Renal cortical epithelial cell (primary cell): ENCODE data around the gene ATF2. TPM values are rescaled to one million over a fixed set of nuclear protein-coding genes. Genes with fewer than 3 reads are reported as not detected.

ENCODE experiments used
- DNase-seq: peaks from one replicate; pipeline ENCODE4 v3.0.0-alpha.2; 2011; ENCODE audit warnings: low read depth
- total RNA-seq: library from RNA; depleted of rRNA; stranded (reverse); fragments of >200 nt; gene quantifications from 2 replicates; pipeline ENCODE4 v1.2.3, GENCODE V29; 2014

ATF2 gene, protein sequence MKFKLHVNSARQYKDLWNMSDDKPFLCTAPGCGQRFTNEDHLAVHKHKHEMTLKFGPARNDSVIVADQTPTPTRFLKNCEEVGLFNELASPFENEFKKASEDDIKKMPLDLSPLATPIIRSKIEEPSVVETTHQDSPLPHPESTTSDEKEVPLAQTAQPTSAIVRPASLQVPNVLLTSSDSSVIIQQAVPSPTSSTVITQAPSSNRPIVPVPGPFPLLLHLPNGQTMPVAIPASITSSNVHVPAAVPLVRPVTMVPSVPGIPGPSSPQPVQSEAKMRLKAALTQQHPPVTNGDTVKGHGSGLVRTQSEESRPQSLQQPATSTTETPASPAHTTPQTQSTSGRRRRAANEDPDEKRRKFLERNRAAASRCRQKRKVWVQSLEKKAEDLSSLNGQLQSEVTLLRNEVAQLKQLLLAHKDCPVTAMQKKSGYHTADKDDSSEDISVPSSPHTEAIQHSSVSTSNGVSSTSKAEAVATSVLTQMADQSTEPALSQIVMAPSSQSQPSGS
- total RNA-seq, result 48.8 and 77.8 TPM in 2 replicates

DNA sequence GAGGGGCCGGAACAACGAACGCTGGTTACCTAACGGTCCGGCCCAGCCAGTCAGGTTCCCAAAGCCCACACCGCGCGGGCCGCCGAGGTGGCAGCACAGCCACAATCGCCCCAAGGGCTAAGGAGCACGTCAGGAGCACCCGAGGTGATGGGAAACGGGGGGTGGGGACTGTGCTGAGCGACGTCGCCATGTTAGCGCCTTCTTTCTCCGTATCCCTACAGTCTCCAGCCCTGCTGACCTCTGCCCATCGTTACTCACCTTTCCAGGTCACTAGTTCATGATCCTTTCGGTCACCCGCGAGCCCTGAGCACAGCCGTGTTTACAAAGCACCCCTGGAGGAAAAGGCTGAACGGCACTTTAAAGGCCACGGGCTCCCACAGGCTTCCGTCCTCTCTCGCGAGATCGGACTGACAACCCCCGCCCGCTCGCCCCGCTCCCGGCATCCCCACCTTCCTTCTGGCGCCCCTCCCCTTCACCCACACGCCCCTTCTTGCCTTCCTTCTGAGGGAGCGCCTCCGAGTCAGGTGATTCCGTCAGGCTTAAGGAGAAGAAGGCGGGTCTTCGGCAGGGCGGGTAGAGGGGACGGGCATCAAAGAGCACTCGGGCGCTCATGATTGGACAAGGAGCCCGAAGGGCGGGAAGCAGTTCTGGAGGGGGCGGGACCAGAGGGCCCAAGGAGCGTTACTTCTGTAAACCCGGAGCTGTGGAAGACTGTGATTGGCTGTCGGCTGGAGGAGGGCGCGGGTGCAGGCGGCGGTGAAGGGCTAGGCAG lies at the start of gene ATF2:
Gene ATF2, minus strand, starts transcription at position 412 of the 772 bp plus-strand sequence. CDS start 31,760 bp downstream, outside the sequence.
- peak; percentile 99 for DNase-seq

DNA sequence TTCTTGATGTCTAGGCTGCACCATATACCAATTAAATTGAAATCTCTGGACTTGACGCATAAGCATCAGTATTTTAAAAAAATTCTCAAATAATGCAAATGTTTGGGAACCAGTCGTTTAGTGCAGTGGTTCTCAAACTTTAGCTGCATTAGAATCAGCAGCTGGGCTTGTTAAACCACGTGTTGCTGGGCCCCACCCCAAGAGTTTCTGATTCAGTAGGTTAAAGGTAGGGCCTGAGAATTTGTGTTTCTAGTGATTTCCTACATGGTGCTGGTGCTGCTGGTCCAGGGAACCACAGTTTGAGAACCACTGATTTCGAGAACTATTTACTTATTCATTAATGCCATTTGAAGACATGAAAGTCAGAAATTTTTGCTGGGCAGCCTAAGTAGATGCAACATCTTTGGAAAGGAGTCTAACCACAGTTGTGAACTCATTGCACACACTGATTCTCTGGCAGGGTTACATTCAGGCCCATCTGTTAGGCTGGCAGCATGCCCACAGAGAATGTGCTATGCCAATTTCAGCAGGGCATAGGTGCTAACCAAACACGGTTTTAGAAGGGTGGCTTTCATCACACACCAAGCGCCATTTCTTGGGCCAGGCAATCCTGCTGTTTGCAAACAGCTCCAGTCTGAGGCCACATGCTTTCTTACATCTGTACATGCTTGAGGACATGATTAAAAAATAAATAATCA lies 39.9 kb upstream of the ATF2 start:
- DNase-seq, result no peak

DNA sequence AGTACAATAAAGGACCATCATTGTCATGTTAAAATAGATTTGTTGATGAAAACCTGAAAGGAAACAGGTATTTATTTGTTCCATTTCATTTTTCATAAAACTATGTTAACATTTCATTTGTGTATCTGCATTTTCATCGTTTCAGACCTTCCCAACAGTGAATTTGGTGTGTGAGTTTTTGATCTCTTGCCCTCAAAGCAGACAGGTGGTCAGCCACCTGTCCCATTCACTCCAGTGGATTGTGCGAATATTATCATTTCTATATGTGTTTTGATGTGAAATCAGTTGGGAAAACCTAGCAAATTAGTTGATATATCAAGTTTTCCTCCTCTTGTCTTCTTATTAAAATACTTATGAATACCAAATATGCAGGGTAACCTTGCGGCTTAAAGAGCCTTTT lies 38.9 kb upstream of the ATF2 start:
- no peak for DNase-seq

DNA sequence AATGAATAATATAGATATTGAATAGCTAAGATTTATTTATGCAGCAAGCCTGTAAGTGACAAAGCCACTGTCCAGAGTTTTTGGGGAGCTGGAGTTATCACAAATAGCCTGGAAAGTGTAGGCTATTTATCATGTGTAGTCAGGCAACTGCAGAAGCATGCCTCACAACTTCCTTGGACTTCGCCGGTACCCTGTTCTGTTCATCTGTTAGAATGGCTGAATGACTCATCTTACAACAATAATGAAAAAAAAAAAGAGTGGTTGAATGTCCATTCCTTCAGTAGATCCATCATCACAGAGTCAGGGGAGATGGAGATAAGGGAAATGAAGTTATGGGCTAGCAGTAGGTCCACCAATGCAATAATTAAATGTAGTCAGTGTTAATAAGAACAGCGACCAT lies 37.5 kb upstream of the ATF2 start:
- DNase-seq, result peak; percentile 36

DNA sequence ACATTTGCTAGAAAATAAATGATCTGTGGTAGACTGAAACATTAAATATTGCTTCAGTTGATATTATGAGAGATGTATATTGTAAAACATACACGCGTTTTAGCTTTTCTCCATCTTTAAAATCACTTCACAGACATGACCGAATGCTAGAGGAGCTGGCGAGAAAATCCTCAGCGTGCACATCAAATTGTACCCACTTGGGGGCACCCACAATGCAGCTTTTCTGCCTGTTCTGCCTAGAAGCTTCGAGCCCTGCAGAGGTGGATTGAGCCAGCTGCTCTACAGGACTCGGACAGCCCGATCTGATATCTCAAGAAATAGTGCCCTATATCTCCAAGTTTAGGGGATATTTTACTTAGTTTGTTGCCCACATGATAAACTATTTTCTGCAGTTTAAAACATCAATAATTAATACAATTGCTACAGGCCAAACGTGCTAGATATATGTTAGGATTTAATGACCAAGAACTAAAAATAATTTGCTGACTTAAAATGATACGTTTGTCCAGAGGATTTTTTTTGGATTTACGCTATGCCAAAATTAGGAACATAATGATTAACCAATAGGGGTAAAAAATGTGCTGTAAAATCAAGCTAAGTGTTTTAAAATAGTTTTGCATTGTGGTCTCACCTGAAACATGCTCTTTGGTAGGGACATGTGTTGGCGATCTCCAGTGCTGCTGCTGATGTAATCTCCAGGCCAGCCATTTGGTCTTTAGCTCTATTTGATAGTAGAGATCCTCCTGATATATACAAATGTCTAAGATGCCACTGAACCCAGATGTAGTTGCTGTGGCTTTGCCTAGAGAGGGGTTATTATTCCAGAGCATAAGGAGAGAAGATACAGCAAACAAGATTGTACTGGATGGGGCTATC lies 35.9 kb upstream of the ATF2 start:
- peak; percentile 55 for DNase-seq

DNA sequence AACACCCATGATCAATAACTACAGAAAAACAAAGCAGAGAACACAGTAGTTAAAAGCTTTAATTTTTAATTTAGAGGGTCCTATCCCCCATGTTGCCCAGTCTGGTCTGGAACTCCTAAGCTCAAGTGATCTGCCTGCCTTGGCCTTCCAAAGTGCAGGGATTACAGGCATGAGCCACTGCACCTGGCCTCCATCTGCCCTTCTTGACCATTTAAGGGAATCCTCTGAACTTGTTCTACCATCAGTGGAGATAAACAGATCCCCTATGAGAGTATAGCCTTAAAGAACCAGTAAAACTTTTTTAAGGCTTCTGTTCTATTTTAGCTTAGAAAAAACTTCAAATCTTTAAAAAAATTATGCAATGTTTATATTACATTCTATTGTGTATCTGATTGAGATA lies 27.0 kb upstream of the ATF2 start:
- DNase-seq, result no peak

DNA sequence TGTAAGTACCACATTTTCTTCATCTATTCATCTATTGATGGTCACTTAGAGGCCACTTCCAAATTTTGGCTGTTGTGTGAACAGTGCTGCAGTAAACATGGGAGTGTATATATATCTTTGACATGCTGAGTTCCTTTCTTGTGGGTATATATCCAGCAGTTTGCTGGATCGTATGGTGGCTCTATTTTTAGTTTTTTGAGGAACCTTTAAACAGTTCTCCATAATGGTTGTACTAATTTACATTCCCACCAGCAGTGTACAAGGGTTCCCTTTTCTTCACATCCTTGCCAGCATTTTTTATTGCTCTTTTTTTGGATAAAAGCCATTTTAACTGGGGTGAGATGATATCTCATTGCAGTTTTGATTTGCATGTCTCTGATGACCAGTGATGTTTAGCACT lies 20.8 kb upstream of the ATF2 start:
- no peak for DNase-seq

DNA sequence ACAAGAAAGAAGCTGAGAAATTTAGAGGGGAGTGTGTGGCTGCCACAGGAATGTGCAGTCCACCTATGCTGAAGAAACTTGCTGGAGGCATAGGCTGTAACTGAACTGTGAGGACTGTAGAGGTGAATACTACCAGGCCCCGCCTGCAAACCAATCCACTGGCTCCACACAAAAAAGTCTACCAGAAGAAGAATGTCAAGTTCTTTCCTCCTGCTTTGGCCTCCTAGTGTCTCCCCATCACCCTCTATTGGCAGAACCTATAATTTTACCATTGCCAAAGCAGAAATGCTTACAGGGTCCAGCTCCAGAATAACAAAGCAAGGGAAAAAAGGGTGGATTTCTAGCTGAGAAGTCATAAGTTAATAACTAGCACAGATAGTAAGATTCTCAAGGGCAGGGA lies 19.4 kb upstream of the ATF2 start:
- DNase-seq, result peak; percentile 28

DNA sequence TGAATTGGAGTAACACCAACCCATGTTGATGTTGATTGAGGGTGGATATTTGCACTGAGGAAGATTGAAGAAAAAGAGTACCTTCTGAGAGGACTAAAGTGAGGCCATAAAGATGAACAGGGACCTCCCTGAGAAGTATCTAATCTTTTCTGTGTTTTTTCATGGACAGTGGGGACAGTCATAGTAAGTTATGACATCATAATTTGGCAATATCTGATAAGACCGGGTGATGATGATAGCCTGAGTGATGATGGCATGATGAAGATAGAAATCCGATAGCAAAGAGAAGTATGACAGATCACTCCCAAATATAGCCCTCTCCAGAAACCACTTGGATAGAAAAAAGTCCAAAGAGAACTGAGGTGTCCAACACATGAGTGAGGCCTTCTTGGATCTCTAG lies 15.7 kb upstream of the ATF2 start:
- DNase-seq, result no peak

DNA sequence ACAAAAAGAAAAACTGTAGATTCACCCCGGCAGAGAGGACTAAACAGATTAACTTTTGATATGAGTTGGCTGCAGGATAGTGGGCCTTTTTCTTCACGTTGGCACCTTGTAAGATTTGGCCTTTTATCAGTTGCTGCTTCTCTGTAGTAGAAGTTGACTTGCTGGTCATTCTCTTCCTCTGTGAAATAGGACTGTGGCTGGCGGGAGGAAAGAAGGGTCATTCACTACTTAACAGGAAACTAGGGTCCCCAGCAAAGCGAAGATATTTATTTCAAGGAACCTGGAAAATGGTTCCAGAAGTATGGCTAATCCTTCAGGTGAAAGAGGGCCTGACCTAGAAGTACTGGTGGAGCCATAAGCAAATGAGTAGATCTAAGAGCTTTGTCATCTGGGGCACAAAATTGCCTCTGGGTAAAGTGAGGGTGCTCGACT lies 13.9 kb upstream of the ATF2 start:
- DNase-seq, result no peak

DNA sequence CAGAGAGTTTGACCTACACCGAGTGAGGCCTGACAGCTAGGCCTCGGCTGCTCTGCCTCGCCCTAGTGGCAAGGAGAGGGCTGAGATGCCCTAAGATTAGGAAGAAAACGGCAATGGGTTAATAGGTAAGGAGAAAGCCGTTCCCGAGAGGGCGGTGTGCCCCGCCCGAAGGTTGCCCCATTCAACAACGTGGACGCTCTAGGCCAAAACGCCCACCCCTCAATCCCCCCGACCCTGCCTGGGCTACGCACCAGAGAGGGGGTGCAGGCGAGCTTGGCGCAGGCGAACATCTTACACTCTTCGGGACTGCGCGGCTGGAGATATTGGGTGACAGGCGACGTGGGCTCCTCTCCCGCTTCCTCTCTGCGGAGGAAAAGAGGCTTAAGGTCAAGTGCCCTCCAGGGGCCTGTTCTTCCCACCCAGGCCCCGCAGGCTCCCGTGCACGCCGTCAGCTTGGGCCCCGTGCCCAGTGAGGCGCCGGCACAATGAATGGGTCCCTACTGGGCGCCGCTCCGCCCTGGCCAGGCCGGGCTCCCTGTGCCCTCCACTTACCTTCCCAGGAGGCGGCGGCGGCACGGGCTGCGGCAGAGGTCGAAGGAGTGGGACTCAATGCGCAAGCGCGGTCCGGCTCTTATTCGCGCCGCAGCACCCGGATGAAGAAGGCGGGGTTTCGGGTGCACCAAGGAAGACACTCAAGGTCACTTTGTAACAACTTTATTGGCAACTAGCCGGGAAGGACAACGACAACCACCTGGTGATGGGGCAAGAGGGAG lies 13.3 kb upstream of the ATF2 start, which contains the start of gene ATP5MC3:
Gene ATP5MC3, minus strand, starts transcription at position 607 of the 773 bp plus-strand sequence. Its CDS starts 317 bp downstream, at position 290.
- DNase-seq, result peak; percentile 89

DNA sequence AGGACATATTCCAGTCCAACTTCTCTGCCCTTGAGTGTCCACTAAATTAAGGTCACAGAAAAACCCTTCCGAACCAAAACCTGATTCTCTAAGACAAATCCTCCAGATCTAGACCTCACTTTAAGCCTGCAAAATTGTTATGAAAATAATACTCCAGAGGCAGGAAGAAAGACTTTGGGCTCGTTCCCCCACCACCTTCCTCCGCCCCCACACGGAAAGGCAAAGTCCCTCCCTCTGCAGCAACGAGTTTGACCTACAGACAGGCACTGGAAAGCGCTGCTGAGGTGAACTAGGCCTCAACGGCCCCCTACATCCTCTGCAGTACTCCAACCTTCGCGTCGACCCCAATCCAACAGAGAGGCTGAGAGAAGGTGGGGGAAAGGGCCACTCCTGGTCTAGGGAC lies 12.7 kb upstream of the ATF2 start:
- DNase-seq, result peak; percentile 36

DNA sequence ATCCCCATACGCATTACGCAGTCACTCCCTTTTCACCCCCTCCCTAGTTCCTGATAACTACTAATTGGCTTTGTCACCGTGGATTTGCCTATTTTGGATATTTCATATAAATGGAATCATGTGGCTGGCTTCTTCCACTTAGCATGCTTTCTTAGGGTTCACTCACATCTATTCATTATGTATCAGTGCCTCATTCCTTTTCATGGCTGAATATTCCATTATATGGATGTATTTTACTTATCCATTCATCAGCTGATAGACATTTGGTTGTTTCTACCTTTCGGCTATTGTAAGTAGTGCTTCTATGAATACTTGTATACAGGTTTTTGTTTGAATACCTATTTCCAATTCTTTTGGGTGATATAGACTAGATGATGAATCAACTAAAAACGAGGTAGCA lies 8.6 kb upstream of the ATF2 start:
- DNase-seq, result no peak

DNA sequence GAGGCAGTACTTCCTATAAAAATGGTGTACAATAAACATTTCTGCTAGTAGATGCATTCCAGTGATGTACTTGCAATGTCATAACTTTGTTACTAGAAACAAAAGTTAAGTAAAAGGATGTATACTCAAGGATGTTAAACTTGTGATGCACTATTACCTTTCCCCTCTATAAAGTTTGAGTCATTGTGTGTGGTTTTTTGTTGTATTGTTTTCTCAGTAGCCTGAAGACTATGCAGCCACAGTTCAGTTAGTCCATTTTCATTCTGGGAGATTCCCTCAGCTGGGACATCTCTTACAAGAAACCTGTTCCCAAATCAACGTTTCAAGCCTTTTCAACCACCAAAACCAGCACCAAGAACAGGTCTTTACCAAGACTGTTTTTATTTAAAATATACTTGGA lies 7.9 kb upstream of the ATF2 start:
- peak; percentile 76 for DNase-seq

DNA sequence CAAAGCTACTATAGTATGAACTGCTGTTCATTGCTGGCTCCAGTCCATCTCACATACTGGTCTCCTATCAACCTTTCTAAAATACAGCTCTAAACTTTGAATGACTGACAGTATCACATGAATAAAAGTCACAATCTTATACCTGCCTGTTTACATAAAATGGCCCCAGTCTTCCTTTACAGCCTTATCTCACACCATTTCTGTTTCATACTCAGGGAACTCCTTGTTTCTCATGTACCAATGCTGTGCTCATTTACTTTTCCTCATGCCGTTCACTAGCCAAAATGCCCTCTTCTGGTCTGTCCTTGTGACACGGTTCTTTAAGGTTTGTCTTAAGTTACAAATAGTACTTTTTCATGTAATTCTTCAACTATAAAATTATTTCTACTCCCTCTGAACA lies 7.3 kb upstream of the ATF2 start:
- no peak for DNase-seq

DNA sequence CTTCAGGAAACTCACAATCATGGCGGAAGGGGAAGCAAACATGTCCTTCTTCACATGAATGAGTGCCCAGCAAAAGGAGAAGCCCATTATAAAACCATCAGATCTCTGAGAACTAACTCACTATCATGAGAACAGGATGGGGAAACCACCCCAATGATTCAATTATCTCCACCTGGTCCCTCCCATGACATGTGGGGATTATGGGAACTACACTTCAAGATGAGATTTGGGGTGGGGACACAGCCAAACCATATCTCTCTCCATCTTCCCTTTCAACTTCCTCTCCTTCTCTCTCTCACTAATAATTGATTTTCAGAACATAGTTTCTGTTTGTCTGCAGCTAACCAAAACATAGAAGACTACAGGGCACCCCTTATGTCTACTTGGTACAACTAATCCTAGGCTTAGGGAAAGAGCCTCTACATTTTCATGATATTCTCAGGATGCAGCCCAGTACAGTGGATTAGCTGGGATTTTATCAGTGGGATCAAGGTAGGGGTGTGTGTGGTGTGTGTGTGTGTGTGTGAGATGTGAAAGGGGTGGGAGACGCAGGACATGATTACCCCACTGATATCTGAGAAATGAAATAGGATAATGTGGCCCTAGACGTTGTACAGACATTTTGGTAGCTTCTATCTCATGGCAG lies 2.8 kb upstream of the ATF2 start:
- DNase-seq, result no peak

DNA sequence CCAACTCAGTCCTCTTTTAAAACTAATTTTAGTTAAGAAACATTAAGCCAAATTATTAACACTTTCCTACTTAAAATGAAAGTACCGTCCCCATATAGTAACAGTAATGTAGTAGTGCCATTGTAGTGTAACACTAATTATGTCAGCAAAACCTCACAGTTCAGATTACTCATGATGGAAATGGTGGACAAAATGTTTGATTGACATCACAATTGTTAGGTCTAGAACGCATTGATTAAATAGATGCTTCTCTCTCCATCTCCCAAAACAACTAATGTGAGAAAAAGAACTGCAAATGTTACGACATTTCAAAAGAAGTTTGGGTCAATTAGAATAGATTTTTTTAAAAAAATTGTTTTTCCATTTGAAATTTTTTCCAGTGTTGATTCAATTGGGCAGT lies 1.2 kb upstream of the ATF2 start:
- DNase-seq, result peak; percentile 11

DNA sequence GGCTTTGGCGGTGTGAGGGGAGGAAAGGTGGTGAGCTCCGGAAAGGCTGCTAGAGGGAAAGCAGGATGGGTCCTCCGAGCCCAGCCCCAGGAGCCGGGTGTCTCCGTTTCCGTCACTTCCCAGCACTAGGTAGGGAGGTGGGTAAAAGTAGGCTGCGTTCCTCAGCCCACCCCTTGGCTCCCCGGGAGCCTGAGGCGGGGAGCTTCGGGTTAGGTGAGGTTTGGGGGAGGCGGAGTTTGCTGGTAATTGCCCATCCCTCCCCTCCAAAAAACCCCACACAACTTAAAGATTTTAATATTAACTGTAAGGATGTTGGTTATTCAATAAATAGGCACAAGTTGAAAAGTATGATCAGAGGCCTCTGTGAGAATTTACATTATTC lies 552 bp upstream of the ATF2 start:
- no peak for DNase-seq

DNA sequence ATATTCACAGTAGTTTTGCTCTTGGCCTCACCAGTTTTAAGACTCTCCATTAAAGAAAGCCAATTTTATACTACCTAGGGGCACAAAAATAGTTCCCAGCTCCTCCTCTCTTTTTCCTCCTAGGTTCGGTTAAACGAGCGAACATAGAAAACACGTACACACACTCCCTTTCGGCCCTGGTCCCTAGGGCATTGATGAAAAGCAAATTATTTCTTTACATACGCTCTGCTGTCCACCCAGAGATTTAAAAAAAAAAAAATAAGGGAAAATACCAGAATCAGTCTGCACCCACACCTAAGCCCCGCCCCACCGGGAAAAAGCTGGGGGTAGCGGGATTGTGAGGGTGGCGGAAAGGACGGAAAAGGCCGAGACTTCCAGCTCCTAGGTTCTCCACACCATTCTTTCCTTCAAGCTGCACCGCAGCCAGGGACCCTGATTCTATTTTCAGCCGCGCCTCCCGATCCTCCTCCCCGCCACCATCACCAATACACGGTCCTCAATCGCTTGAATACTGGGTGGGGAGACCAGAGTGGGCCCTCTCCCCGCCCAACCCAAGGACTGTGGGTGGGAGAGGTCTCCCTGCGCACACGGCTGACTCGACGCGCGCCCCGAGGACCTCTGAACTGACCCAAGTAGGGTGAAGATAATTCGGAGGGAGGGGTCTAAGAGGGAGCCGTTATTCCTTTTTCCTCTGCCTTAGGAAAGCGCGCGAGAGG lies 769 bp downstream of the ATF2 start:
- peak; percentile 31 for DNase-seq
